Large intestine (tissue), 3 donors: ENCODE measurements around the gene ATOSB. TPM values are rescaled to one million over a fixed set of nuclear protein-coding genes. Genes with fewer than 3 reads are reported as not detected.

Experiments
- DNase-seq, 2 donors: peaks; one replicate each; pipeline versions ENCODE4 v3.0.0 to v3.0.0-alpha.2; 2013
- H3K27ac ChIP-seq: one replicate; pipeline ENCODE4 v1.5.1; 2013; ENCODE audit warnings: low read length
- H3K27me3 ChIP-seq: 2 replicates; pipeline ENCODE4 v1.6.1; 2013; ENCODE audit warnings: low read length; ENCODE audit not compliant: control insufficient read depth, insufficient read depth
- H3K36me3 ChIP-seq: 2 replicates; pipeline ENCODE4 v1.6.1; 2013; ENCODE audit warnings: low read length; ENCODE audit not compliant: control insufficient read depth, insufficient read depth
- H3K4me1 ChIP-seq: one replicate; pipeline ENCODE4 v1.6.1; 2013; ENCODE audit warnings: low read length; ENCODE audit not compliant: control insufficient read depth, insufficient read depth
- H3K4me3 ChIP-seq: one replicate; pipeline ENCODE4 v1.5.1; 2013; ENCODE audit warnings: low read length
- H3K9me3 ChIP-seq: one replicate; pipeline ENCODE4 v1.6.1; 2013; ENCODE audit warnings: mild to moderate bottlenecking, low read depth, low read length, moderate library complexity; ENCODE audit not compliant: control insufficient read depth
- WGBS: methylation state at CpG from one replicate; pipeline ENCODE4 v1.1.5; 2013; ENCODE audit warnings: low lambda C conversion rate; ENCODE audit not compliant: insufficient coverage; 5-methylcytosine and 5-hydroxymethylcytosine counted together
- polyA plus RNA-seq: library from polyadenylated mRNA; unstranded; fragments of 120-200 nt; gene quantifications from one replicate; pipeline ENCODE4 v1.2.1, GENCODE V29; 2013

The ATOSB gene
- polyA plus RNA-seq, 1 donor = 11.4 TPM

GRCh38 chr9:35089434-35089833, 26.2 kb downstream of the ATOSB start:
- Histone ChIP-seq H3K4me1 (no peaks in the 10 kb centered on the region), H3K27ac (no peak overlapping the region), H3K4me3 (no peak overlapping the region), H3K36me3 (peaks cover 67% of the 10 kb centered on the region), H3K9me3 (no peaks in the 10 kb centered on the region), H3K27me3 (no peaks in the 10 kb centered on the region)
- 100% methylated on average over 2 of the region's 2 CpGs for WGBS
- DNase-seq = no peak

GRCh38 chr9:35085078-35085477, 30.6 kb downstream of the ATOSB start:
- H3K27ac ChIP-seq = no peak overlapping the region
- no peaks in the 10 kb centered on the region for H3K27me3 ChIP-seq
- H3K36me3 ChIP-seq = peaks cover 28% of the 10 kb centered on the region
- H3K4me3 ChIP-seq = no peak overlapping the region
- no peaks in the 10 kb centered on the region for H3K9me3 ChIP-seq
- WGBS = no CpG with 5 or more reads among the region's 2 CpGs
- H3K4me1 ChIP-seq = no peaks in the 10 kb centered on the region
- DNase-seq = no peak

- DNase-seq = peak; percentile 85 to 95
- no CpG with 5 or more reads among the region's 67 CpGs for WGBS
- Histone ChIP-seq H3K27ac (peak within 1 kb of the TSS; percentile 82), H3K9me3 (no peaks in the 10 kb centered on the region), H3K4me3 (peak within 1 kb of the TSS; percentile 80), H3K36me3 (peaks cover 25% of the 10 kb centered on the region), H3K4me1 (peaks cover 3% of the 10 kb centered on the region), H3K27me3 (no peaks in the 10 kb centered on the region)
Observed at GRCh38 chr9:35079426-35080341, 36.0 kb downstream of the ATOSB start, which contains the start of gene FANCG. Gene FANCG (minus strand): TSS chr9:35079942. CDS start chr9:35079524, 418 bp downstream.

- Histone ChIP-seq H3K27me3 (no peaks in the 10 kb centered on the region), H3K4me3 (peak overlapping the region; percentile 80), H3K36me3 (peaks cover 31% of the 10 kb centered on the region), H3K27ac (no peak overlapping the region), H3K9me3 (no peaks in the 10 kb centered on the region), H3K4me1 (peaks cover 3% of the 10 kb centered on the region)
- DNase-seq = no peak
- no CpG with 5 or more reads among the region's 10 CpGs for WGBS
Observed at GRCh38 chr9:35079041-35079425, 36.6 kb downstream of the ATOSB start.

GRCh38 chr9:35078066-35078465, 37.6 kb downstream of the ATOSB start:
- no peak overlapping the region for H3K27ac ChIP-seq
- H3K4me1 ChIP-seq = peaks cover 3% of the 10 kb centered on the region
- H3K9me3 ChIP-seq = no peaks in the 10 kb centered on the region
- H3K27me3 ChIP-seq = no peaks in the 10 kb centered on the region
- peaks cover 33% of the 10 kb centered on the region for H3K36me3 ChIP-seq
- no peak for DNase-seq
- no CpG with 5 or more reads among the region's 4 CpGs for WGBS
- H3K4me3 ChIP-seq = no peak overlapping the region

- H3K4me1 ChIP-seq = peaks cover 3% of the 10 kb centered on the region
- H3K27ac ChIP-seq = no peak overlapping the region
- no peaks in the 10 kb centered on the region for H3K27me3 ChIP-seq
- no peaks in the 10 kb centered on the region for H3K9me3 ChIP-seq
- DNase-seq = no peak
- peaks cover 33% of the 10 kb centered on the region for H3K36me3 ChIP-seq
- no CpG with 5 or more reads among the region's 4 CpGs for WGBS
- H3K4me3 ChIP-seq = no peak overlapping the region
Observed at GRCh38 chr9:35076848-35077247, 38.8 kb downstream of the ATOSB start.

- Histone ChIP-seq H3K27me3 (no peaks in the 10 kb centered on the region), H3K4me3 (no peak overlapping the region), H3K9me3 (peaks cover 3% of the 10 kb centered on the region), H3K27ac (no peak overlapping the region), H3K4me1 (peaks cover 10% of the 10 kb centered on the region), H3K36me3 (peaks cover 33% of the 10 kb centered on the region)
- WGBS = no CpG with 5 or more reads among the region's 4 CpGs
- DNase-seq = no peak
Observed at GRCh38 chr9:35075358-35075757, 40.3 kb downstream of the ATOSB start.

- H3K4me3 ChIP-seq = no peak overlapping the region
- no peaks in the 10 kb centered on the region for H3K27me3 ChIP-seq
- H3K4me1 ChIP-seq = peaks cover 15% of the 10 kb centered on the region
- DNase-seq = no peak
- no CpG with 5 or more reads among the region's 8 CpGs for WGBS
- peaks cover 3% of the 10 kb centered on the region for H3K9me3 ChIP-seq
- H3K36me3 ChIP-seq = peaks cover 33% of the 10 kb centered on the region
- no peak overlapping the region for H3K27ac ChIP-seq
Observed at GRCh38 chr9:35074791-35075190, 40.9 kb downstream of the ATOSB start.

- WGBS = no CpG with 5 or more reads among the region's 6 CpGs
- peaks cover 3% of the 10 kb centered on the region for H3K9me3 ChIP-seq
Observed at GRCh38 chr9:35074141-35074540, 41.5 kb downstream of the ATOSB start.

GRCh38 chr9:35073279-35073612, 42.4 kb downstream of the ATOSB start:
- DNase-seq = no peak
- Histone ChIP-seq H3K27ac (peak overlapping the region; percentile 99), H3K27me3 (no peaks in the 10 kb centered on the region), H3K36me3 (peaks cover 38% of the 10 kb centered on the region), H3K9me3 (peaks cover 3% of the 10 kb centered on the region), H3K4me3 (no peak overlapping the region), H3K4me1 (peaks cover 19% of the 10 kb centered on the region)
- no CpG with 5 or more reads among the region's 2 CpGs for WGBS

More at GRCh38 chr9:35074141-35074540, 41.5 kb downstream of the ATOSB start:
- peaks cover 17% of the 10 kb centered on the region for H3K4me1 ChIP-seq
- H3K27me3 ChIP-seq = no peaks in the 10 kb centered on the region
- no peak overlapping the region for H3K27ac ChIP-seq
- no peak for DNase-seq
- no peak overlapping the region for H3K4me3 ChIP-seq
- H3K36me3 ChIP-seq = peaks cover 33% of the 10 kb centered on the region
